SK-N-SH (cell line): ENCODE measurements around the gene ERRFI1. TPM values are rescaled to one million over a fixed set of nuclear protein-coding genes. Genes with fewer than 3 reads are reported as not detected.
A peak's percentile ranks its signal among the peaks of the same experiment; 100 is the strongest.

Experiments
- CTCF ChIA-PET: fragments of 300-600, 350-600 bp; formaldehyde crosslinking; extraction: SDS; loops from one replicate; lab custom pipeline; 2021; lab: Yijun Ruan, JAX
- POLR2A ChIA-PET: fragments of 350-600 bp; sonication (Branson Sonifier 250); formaldehyde crosslinking; extraction: SDS; loops from one replicate; lab custom pipeline; 2020; ENCODE audit warnings: antibody characterized with exemption, inconsistent platforms; lab: Yijun Ruan, JAX
- DNase-seq: peaks from one replicate; pipeline ENCODE4 v3.0.0; 2012
- H2AFZ ChIP-seq: fragments of 200-600 bp; sonication (generic); 2 replicates; pipeline ENCODE4 v1.8.1; 2016; ENCODE audit warnings: antibody characterized with exemption, mild to moderate bottlenecking, low read depth
- H3F3A ChIP-seq: fragments of 200-600 bp; sonication (generic); replicated peaks from 2 replicates; pipeline ENCODE3; 2016; ENCODE audit warnings: antibody characterized with exemption, mild to moderate bottlenecking; ENCODE audit not compliant: insufficient read depth
- H3K27ac ChIP-seq, 2 experiments: fragments of 200-500 bp in 1 of 2; fragments of 200-600 bp in 1 of 2; sonication (Bioruptor generic) in 1 of 2; sonication (generic), shearing (Covaris generic) in 1 of 2; 2 replicates each; pipeline versions ENCODE4 v1.5.1 to v1.6.1; 2014 to 2016; ENCODE audit warnings: low read depth in 2 of 2, inconsistent platforms in 1 of 2, low read length in 1 of 2, mild to moderate bottlenecking in 1 of 2, mixed read lengths in 1 of 2
- H3K27me3 ChIP-seq: fragments of 200-600 bp; sonication (generic), shearing (Covaris generic); 2 replicates; pipeline ENCODE4 v1.6.1; 2016; ENCODE audit warnings: mixed run types; ENCODE audit not compliant: insufficient read depth
- H3K36me3 ChIP-seq, 2 experiments: fragments of 200-500 bp in 1 of 2; fragments of 200-600 bp in 1 of 2; sonication (Bioruptor generic) in 1 of 2; sonication (generic) in 1 of 2; replicated peaks in 1 of 2; 2 replicates each; pipeline versions ENCODE3 to v1.5.1; 2014 to 2016; ENCODE audit warnings: low read length in 1 of 2, mild to moderate bottlenecking in 1 of 2; ENCODE audit not compliant: insufficient read depth in 2 of 2, control insufficient read depth in 1 of 2
- H3K4me1 ChIP-seq, 2 experiments: fragments of 200-500 bp in 1 of 2; fragments of 200-600 bp in 1 of 2; sonication (Bioruptor generic) in 1 of 2; sonication (generic), shearing (Covaris generic) in 1 of 2; 2 replicates each; pipeline versions ENCODE4 v1.5.1 to v1.6.1; 2014 to 2016; ENCODE audit warnings: low read depth in 1 of 2, low read length in 1 of 2, mixed run types in 1 of 2; ENCODE audit not compliant: insufficient read depth in 2 of 2, control insufficient read depth in 1 of 2
- H3K4me2 ChIP-seq: fragments of 200-600 bp; sonication (generic), shearing (Covaris generic); 2 replicates; pipeline ENCODE4 v1.6.1; 2017; ENCODE audit warnings: mixed run types
- H3K4me3 ChIP-seq, 2 experiments: fragments of 200-500 bp in 1 of 2; fragments of 200-600 bp in 1 of 2; sonication (Bioruptor generic) in 1 of 2; sonication (generic), shearing (Covaris generic) in 1 of 2; 2 replicates each; pipeline versions ENCODE4 v1.5.1 to v1.8.1; 2014 to 2016; ENCODE audit warnings: low read depth in 2 of 2, inconsistent platforms in 1 of 2, low read length in 1 of 2, mild to moderate bottlenecking in 1 of 2, mixed read lengths in 1 of 2, moderate library complexity in 1 of 2
- H3K79me2 ChIP-seq: fragments of 200-600 bp; sonication (generic); 2 replicates; pipeline ENCODE4 v1.8.1; 2017; ENCODE audit warnings: mild to moderate bottlenecking; ENCODE audit not compliant: insufficient read depth
- H3K9ac ChIP-seq: fragments of 200-600 bp; sonication (generic); 2 replicates; pipeline ENCODE4 v1.6.1; 2017; ENCODE audit warnings: mixed run types
- H3K9me2 ChIP-seq: fragments of 200-600 bp; sonication (generic); 2 replicates; pipeline ENCODE4 v1.6.1; 2017; ENCODE audit warnings: mixed run types
- H3K9me3 ChIP-seq: fragments of 200-600 bp; sonication (generic); 2 replicates; pipeline ENCODE4 v1.6.1; 2017; ENCODE audit warnings: mixed run types, mild to moderate bottlenecking, moderate library complexity
- H4K20me1 ChIP-seq: fragments of 200-600 bp; sonication (generic); 2 replicates; pipeline ENCODE4 v1.6.1; 2017; ENCODE audit warnings: mild to moderate bottlenecking, mixed run types; ENCODE audit not compliant: insufficient read depth
- ELF1 ChIP-seq: IDR thresholded peaks from 2 replicates; pipeline ENCODE4 v1.4.0; 2012
- EZH2phosphoT487 ChIP-seq: fragments of 200-600 bp; sonication (generic); IDR thresholded peaks from 2 replicates; pipeline ENCODE4 v1.6.1; 2017; ENCODE audit warnings: low read depth, mixed run types, mild to moderate bottlenecking, antibody characterized with exemption, moderate library complexity, borderline replicate concordance
- IRF3 ChIP-seq: fragments of 150-350 bp; IDR thresholded peaks from 2 replicates; pipeline ENCODE4 v1.6.1; 2016; ENCODE audit warnings: mild to moderate bottlenecking, low read depth, low read length
- NFIC ChIP-seq: IDR thresholded peaks from 2 replicates; pipeline ENCODE4 v1.4.0; 2012; ENCODE audit warnings: borderline replicate concordance
- NRF1 ChIP-seq: IDR thresholded peaks from 2 replicates; pipeline ENCODE4 v1.6.1; 2012; ENCODE audit warnings: low read depth, mild to moderate bottlenecking, low read length
- POLR2AphosphoS5 ChIP-seq: IDR thresholded peaks from 2 replicates; pipeline ENCODE4 v1.6.1; 2012; ENCODE audit warnings: low read depth, low read length
- RAD21 ChIP-seq: IDR thresholded peaks from 2 replicates; pipeline ENCODE4 v1.6.1; 2012; ENCODE audit warnings: mild to moderate bottlenecking, low read length
- RCOR1 ChIP-seq: fragments of 150-350 bp; IDR thresholded peaks from 2 replicates; pipeline ENCODE4 v1.6.1; 2017; ENCODE audit warnings: antibody characterized with exemption, low read length
- TCF12 ChIP-seq: IDR thresholded peaks from 2 replicates; pipeline ENCODE4 v1.4.0; 2012
- TEAD4 ChIP-seq: IDR thresholded peaks from 2 replicates; pipeline ENCODE4 v1.4.0; 2012; ENCODE audit warnings: mild to moderate bottlenecking, borderline replicate concordance; ENCODE audit not compliant: insufficient read depth
- USF1 ChIP-seq: IDR thresholded peaks from 2 replicates; pipeline ENCODE4 v1.4.0; 2012; ENCODE audit warnings: low read depth, borderline replicate concordance
- ZBTB33 ChIP-seq: IDR thresholded peaks from 2 replicates; pipeline ENCODE4 v1.4.0; 2012; ENCODE audit warnings: low read depth, borderline replicate concordance
- WGBS: methylation state at CpG from one replicate; pipeline ENCODE4 v1.1.6; 2017; ENCODE audit warnings: low lambda C conversion rate; 5-methylcytosine and 5-hydroxymethylcytosine counted together
- polyA plus RNA-seq, 3 experiments: library from polyadenylated mRNA; depleted of rRNA; stranded (reverse); fragments of >200 nt; gene quantifications; 2 replicates each; pipeline ENCODE4 v1.2.3, GENCODE V29; 2012
- TF ChIP-seq, protein P1 (sequence below): fragments of 150-350 bp; IDR thresholded peaks from 2 replicates; pipeline ENCODE4 v1.6.1; 2017; ENCODE audit warnings: antibody characterized with exemption, low read length, low read depth, borderline replicate concordance
- TF ChIP-seq, protein P2 (sequence below): IDR thresholded peaks from 2 replicates; pipeline ENCODE4; 2012

The ERRFI1 gene
- polyA plus RNA-seq, 1 of the 3 experiments (the other 2 are of a cell fraction): 65.6 TPM

DNA sequence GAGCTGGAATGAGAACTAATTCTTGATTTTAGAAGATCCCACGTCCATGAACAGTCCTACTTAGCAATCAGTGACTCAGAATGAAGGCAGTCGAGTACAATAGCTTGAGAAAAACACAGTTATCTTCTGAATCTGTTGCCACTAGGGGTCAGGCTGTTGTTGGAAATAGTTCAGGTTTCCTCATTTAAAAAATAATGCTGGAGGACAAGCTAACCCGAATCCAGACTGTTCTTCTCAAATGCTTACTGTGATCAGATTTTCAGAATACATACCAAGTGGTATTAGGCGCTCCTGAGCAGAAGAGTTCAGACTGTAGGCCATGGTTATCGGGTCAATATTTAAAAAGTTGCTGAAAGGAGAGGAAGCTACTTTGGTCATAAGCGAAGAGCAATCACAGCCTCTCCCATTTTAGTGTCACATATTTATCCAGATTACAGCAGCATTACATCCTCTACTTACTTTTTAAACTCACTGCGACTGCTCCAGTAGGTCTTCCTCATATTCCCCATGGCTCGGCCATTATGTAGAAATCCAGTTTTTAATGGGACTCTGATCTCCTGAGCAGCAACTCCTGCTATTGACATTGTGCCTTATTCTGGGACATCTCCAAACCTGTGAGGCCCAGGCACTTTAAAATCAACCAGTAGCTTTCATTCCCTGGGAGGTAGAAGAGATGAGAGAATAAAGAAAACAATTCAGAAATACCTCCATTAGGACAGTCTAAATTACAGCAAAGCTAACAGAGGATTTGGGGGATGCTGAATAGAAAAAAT is 10.9 kb downstream of the ERRFI1 start (continued):
- TF ChIP-seq, protein P1, sequence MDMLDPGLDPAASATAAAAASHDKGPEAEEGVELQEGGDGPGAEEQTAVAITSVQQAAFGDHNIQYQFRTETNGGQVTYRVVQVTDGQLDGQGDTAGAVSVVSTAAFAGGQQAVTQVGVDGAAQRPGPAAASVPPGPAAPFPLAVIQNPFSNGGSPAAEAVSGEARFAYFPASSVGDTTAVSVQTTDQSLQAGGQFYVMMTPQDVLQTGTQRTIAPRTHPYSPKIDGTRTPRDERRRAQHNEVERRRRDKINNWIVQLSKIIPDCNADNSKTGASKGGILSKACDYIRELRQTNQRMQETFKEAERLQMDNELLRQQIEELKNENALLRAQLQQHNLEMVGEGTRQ: no peak
- TF ChIP-seq USF1 (no peak), TCF12 (peak; percentile 36; the same call in 1 of the 2 replicates), IRF3 (no peak), ZBTB33 (no peak)
- TF ChIP-seq, all 33 proteins: peak for 9

GRCh38 chr1:8014381-8014988 is 11.6 kb downstream of the ERRFI1 start:
- Histone ChIP-seq H3K4me2 (no peak overlapping the region), H3K9me3 (no peaks in the 10 kb centered on the region)
- CTCF ChIA-PET: interaction anchor here (0.6 to 10.6 kb wide), 53 partner anchors 9 to 1202 kb away, joined by 3 to 293 read pairs (median 4); partner anchors contain the start of genes PARK7 and SLC45A1
- TF ChIP-seq NFIC: no peak
- TF ChIP-seq EZH2phosphoT487: no peak
- TF ChIP-seq NRF1: no peak
- TF ChIP-seq, protein P2, sequence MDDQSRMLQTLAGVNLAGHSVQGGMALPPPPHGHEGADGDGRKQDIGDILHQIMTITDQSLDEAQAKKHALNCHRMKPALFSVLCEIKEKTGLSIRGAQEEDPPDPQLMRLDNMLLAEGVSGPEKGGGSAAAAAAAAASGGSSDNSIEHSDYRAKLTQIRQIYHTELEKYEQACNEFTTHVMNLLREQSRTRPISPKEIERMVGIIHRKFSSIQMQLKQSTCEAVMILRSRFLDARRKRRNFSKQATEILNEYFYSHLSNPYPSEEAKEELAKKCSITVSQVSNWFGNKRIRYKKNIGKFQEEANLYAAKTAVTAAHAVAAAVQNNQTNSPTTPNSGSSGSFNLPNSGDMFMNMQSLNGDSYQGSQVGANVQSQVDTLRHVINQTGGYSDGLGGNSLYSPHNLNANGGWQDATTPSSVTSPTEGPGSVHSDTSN: no peak
- no peak for TF ChIP-seq POLR2AphosphoS5
- TF ChIP-seq RCOR1: no peak
- TF ChIP-seq ELF1: no peak
- TF ChIP-seq TEAD4: no peak
- no peak for TF ChIP-seq ZBTB33
- TF ChIP-seq RAD21: no peak
- TF ChIP-seq, all 33 proteins: peak for 0
- H3F3A ChIP-seq: peaks cover 40% of the 10 kb centered on the region
- peaks cover 12% of the 10 kb centered on the region; the same call in 1 of the 2 replicates for H4K20me1 ChIP-seq
- DNase-seq: no peak
- H3K36me3 ChIP-seq: peaks cover 21 to 45% of the 10 kb centered on the region in 2 experiments
- H3K79me2 ChIP-seq: peaks cover 78% of the 10 kb centered on the region
- no peak overlapping the region for H2AFZ ChIP-seq
- H3K4me3 ChIP-seq: no peak overlapping the region
- peaks cover 13 to 37% of the 10 kb centered on the region in 2 experiments for H3K4me1 ChIP-seq
- 88% methylated on average over 10 of the region's 10 CpGs for WGBS
- POLR2A ChIA-PET: interaction anchor here (1.3 kb wide), 1 partner anchor 300 kb away, joined by 4 read pairs; no protein-coding TSS in a partner anchor
- no peaks in the 10 kb centered on the region for H3K9me2 ChIP-seq
- no peaks in the 10 kb centered on the region for H3K27me3 ChIP-seq
- H3K9ac ChIP-seq: no peak overlapping the region
- H3K27ac ChIP-seq: peak overlapping the region in 1 of 2 experiments; percentile 54; a peak in 2 of 4 replicates
